ENCODE data around the gene CORO1C.

GRCh38 chr12:108751821-108752220 is 20.5 kb upstream of the CORO1C start:
- no peak for TF ChIP-seq FOSL2 (IDR thresholded peaks at IDR 0.05)
- no peak for TF ChIP-seq FOSL2 (CRISPR knock-in tag; IDR thresholded peaks at IDR 0.05)
- TF ChIP-seq EP300 (IDR thresholded peaks at IDR 0.05) = no peak
- no peak for TF ChIP-seq CTCF (IDR thresholded peaks at IDR 0.05)
- no peak for TF ChIP-seq POLR2A (IDR thresholded peaks at IDR 0.05; ENCODE audit: low read length)
- no peak for TF ChIP-seq HDAC2 (IDR thresholded peaks at IDR 0.05)
